ENCODE measurements around the gene PSPN.
"Not testable (repeated sequence)": the region's sequence is repeated elsewhere in the genome, so short reads cannot be mapped to it uniquely, and the experiment has no call there.

Gene PSPN

GRCh38 chr19:6413291-6413690, 37.6 kb upstream of the PSPN start:
- no peak overlapping the region for H3K4me3 ChIP-seq (ENCODE audit: low read depth, low read length)
- no peak for DNase-seq (ENCODE audit: low read depth)
- TF ChIP-seq, protein P1, sequence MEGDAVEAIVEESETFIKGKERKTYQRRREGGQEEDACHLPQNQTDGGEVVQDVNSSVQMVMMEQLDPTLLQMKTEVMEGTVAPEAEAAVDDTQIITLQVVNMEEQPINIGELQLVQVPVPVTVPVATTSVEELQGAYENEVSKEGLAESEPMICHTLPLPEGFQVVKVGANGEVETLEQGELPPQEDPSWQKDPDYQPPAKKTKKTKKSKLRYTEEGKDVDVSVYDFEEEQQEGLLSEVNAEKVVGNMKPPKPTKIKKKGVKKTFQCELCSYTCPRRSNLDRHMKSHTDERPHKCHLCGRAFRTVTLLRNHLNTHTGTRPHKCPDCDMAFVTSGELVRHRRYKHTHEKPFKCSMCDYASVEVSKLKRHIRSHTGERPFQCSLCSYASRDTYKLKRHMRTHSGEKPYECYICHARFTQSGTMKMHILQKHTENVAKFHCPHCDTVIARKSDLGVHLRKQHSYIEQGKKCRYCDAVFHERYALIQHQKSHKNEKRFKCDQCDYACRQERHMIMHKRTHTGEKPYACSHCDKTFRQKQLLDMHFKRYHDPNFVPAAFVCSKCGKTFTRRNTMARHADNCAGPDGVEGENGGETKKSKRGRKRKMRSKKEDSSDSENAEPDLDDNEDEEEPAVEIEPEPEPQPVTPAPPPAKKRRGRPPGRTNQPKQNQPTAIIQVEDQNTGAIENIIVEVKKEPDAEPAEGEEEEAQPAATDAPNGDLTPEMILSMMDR (conservative IDR thresholded peaks at IDR 0.05; ENCODE audit: low read depth, low read length): no peak

DNA sequence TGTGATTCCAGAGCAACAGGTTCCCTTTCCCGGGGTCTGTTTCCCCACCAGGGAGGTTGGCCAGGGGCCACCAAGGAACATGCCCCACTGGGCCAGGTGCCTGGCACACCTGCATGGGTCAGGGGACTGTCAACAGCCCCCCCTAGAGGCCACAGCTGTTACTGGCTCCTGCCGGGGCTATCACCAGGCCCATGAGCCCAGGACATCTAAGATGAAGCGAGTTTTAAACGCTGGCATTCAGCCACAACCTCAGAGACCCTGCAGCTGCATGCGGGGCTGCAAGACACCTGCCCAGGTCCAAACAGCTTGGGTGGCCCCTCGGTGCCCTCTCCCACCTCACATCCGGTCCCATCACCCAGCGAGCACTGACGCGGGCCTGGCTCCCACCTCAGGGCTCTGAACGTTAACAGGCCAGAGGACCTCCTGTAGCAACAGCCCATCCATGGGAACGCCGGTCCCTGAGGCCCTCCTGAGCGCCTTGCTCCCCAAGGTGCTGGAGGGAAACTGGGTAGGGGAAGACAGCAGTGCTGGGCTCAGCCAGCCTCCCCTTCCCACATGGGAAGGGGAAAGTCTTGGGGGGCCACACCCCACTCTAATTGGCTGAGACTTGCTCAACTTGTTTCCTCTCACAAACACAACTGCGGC, 36.8 kb upstream of the PSPN start:
- TF ChIP-seq, protein P1 (conservative IDR thresholded peaks at IDR 0.05; ENCODE audit: low read depth, low read length): peak; percentile 73
- DNase-seq (ENCODE audit: low read depth): peak; percentile 31
- H3K4me3 ChIP-seq (ENCODE audit: low read depth, low read length): no peak overlapping the region

DNA sequence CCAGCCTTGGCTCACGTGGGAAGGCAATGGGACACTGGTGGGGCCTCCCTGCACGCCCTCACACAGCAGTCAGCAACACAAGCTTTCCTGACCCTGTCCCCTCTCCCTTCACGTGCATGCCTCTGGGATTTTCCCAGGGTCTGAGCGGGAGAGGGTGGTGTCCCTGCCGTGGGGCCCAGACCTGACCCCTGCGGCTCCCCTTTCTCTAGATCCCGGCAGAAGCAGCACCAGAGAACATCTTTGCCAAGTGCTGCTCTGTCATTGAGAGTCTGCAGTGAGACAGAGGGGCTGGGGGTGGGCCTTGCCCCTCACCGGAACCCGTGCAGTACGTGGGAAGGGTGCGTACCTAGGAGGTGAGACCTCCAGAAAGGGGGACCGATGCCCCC, 36.3 kb upstream of the PSPN start:
- DNase-seq (ENCODE audit: low read depth): no peak
- no peak overlapping the region for H3K4me3 ChIP-seq (ENCODE audit: low read depth, low read length)
- TF ChIP-seq, protein P1 (conservative IDR thresholded peaks at IDR 0.05; ENCODE audit: low read depth, low read length): no peak

- no peak overlapping the region for H3K4me3 ChIP-seq (ENCODE audit: low read depth, low read length)
- DNase-seq (ENCODE audit: low read depth): no peak
- TF ChIP-seq, protein P1 (conservative IDR thresholded peaks at IDR 0.05; ENCODE audit: low read depth, low read length): no peak
Measured at GRCh38 chr19:6409346-6409745, 33.6 kb upstream of the PSPN start.

DNA sequence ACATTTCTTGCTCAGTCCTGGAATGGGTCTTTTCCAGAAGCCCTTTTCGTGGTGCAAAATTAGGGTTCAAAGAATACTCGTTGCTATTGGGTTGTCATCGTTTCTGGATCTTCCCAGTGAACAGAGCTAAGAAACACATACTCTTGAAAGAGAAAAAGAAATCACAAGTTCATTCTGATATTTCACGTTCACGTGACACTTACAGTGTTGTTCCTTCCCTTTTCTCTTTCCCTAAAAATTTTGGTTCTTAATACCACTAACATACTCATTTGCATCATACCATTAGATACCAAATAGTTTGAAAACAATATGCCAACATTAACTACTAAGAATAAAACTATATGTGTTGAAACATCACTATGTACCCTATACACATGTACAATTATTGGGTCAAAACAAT, 30.7 kb upstream of the PSPN start:
- no peak overlapping the region for H3K4me3 ChIP-seq (ENCODE audit: low read depth, low read length)
- DNase-seq (ENCODE audit: low read depth): no peak
- TF ChIP-seq, protein P1 (conservative IDR thresholded peaks at IDR 0.05; ENCODE audit: low read depth, low read length): no peak

- DNase-seq (ENCODE audit: low read depth): peak; percentile 87
- no peak overlapping the region for H3K4me3 ChIP-seq (ENCODE audit: low read depth, low read length)
- TF ChIP-seq, protein P1 (conservative IDR thresholded peaks at IDR 0.05; ENCODE audit: low read depth, low read length): no peak
Measured at GRCh38 chr19:6402837-6403608, 27.3 kb upstream of the PSPN start.

- DNase-seq (ENCODE audit: low read depth): no peak
- TF ChIP-seq, protein P1 (conservative IDR thresholded peaks at IDR 0.05; ENCODE audit: low read depth, low read length): no peak
- H3K4me3 ChIP-seq (ENCODE audit: low read depth, low read length): no peak overlapping the region
Measured at GRCh38 chr19:6402058-6402457, 26.3 kb upstream of the PSPN start.

DNA sequence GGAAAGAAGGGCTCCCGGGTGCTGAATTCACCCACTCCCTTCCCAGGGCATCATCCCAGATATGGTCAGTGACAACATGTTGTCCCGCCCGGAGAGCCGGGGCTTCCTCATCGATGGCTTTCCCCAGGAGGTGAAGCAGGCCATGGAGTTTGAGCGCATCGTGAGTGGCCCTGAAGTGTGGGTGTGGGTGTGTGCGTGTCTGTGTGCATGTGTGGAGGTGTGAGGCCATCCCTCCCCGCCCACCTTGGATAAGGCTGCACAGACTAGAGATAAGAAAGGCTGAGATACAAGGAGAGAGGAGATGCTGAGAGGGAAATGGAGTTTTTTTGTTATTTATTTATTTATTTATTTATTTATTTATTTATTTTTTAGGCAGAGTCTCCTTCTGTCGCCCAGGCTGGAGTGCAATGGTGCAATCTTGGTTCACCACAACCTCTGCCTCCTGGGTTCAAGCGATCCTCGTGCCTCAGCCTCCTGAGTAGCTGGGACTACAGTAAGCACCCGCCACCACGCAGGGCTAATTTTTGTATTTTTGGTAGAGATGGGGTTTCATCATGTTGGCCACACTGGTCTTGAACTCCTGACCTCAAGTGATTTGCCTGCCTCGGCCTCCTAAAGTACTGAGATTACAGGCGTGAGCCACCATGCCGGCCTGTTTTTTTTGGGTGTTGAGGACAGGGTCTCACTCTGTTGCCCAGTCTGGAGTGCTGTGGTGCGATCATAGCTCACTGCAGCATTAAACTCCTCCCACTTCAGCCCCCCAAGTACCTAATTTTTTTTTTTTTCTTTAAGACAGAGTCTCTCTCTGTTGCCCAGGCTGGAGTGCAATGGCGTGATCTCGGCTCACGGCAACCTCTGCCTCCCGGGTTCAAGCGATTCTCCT, 24.6 kb upstream of the PSPN start:
- DNase-seq (ENCODE audit: low read depth); H3K4me3 ChIP-seq (ENCODE audit: low read depth, low read length): not testable (repeated sequence)
